Measurements from ENCODE around the gene FNDC8.

GRCh38 chr17:35144840-35145239 lies 23.4 kb downstream of the FNDC8 start:
- TF ChIP-seq CTCF (IDR thresholded peaks at IDR 0.05) (no peak), POLR2A (IDR thresholded peaks at IDR 0.05) (no peak), POLR2AphosphoS5 (IDR thresholded peaks at IDR 0.05; ENCODE audit: insufficient read depth in 1 of 2, low read depth in 1 of 2) (no peak)

All from vagina (tissue), 2 donors.